ENCODE results near the gene CIT. TPM values are rescaled to one million over a fixed set of nuclear protein-coding genes. Genes with fewer than 3 reads are reported as not detected.

Gene CIT
- total and polyA plus RNA-seq, 10 of the 15 experiments (the other 5 are each of a cell fraction or from before 2014, with no cell fraction given) = 1.0 to 38.2 (median 14.9) TPM

DNA sequence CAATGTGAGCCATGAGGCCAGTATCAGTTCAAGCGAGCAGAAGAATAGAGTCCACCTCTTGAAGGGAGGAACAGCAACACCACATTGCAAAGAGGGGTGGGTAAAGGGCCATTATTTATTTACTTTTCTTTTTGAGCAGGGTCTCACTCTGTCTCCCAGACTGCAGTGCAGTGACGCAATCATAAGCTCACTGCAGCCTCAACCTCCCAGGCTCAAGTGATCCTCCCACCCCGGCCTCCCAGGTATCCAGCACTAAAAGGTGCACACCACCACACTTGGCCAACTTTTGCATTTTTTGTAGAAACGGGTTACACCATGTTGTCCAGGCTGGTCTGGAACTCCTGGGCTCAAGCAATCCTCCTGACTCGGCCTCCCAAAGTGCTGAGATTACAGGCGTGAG, 42.9 kb upstream of the CIT start:
- no peaks in the 10 kb centered on the region for H3K36me3 ChIP-seq (ENCODE audit: control insufficient read depth in 2 of 2, insufficient read depth in 2 of 2, low read length in 1 of 2)
- ATAC-seq = no peak
- POLR2A ChIA-PET = no interaction called here
- no peak for FAIRE-seq
- no peak for DNase-seq (ENCODE audit: low read depth, low spot score)
- no peak overlapping the region for H3K4me2 ChIP-seq (ENCODE audit: control insufficient read depth, insufficient read depth)
- TF ChIP-seq ETV6 (conservative IDR thresholded peaks at IDR 0.05 in 1 of 2, IDR thresholded peaks at IDR 0.05 in 1 of 2; ENCODE audit: borderline replicate concordance in 1 of 2, low read depth in 1 of 2) (no peak), BHLHE40 (IDR thresholded peaks at IDR 0.05; ENCODE audit: borderline replicate concordance in 1 of 2, low read depth in 2 of 2, low read length in 1 of 2) (no peak), CBX3 (IDR thresholded peaks at IDR 0.05; ENCODE audit: borderline replicate concordance, low read depth) (no peak)
- TF ChIP-seq, protein P1, sequence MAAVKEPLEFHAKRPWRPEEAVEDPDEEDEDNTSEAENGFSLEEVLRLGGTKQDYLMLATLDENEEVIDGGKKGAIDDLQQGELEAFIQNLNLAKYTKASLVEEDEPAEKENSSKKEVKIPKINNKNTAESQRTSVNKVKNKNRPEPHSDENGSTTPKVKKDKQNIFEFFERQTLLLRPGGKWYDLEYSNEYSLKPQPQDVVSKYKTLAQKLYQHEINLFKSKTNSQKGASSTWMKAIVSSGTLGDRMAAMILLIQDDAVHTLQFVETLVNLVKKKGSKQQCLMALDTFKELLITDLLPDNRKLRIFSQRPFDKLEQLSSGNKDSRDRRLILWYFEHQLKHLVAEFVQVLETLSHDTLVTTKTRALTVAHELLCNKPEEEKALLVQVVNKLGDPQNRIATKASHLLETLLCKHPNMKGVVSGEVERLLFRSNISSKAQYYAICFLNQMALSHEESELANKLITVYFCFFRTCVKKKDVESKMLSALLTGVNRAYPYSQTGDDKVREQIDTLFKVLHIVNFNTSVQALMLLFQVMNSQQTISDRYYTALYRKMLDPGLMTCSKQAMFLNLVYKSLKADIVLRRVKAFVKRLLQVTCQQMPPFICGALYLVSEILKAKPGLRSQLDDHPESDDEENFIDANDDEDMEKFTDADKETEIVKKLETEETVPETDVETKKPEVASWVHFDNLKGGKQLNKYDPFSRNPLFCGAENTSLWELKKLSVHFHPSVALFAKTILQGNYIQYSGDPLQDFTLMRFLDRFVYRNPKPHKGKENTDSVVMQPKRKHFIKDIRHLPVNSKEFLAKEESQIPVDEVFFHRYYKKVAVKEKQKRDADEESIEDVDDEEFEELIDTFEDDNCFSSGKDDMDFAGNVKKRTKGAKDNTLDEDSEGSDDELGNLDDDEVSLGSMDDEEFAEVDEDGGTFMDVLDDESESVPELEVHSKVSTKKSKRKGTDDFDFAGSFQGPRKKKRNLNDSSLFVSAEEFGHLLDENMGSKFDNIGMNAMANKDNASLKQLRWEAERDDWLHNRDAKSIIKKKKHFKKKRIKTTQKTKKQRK (IDR thresholded peaks at IDR 0.05; ENCODE audit: low read depth, low read length) = no peak
- SMC1A ChIA-PET (ENCODE audit: uncharacterized antibody, unreplicated experiment) = no interaction called here
- H3K9ac ChIP-seq (ENCODE audit: control insufficient read depth, insufficient read depth, low read length) = no peak overlapping the region
- H4K20me1 ChIP-seq (ENCODE audit: control insufficient read depth, insufficient read depth) = no peaks in the 10 kb centered on the region
- H3K79me2 ChIP-seq (ENCODE audit: control insufficient read depth, insufficient read depth, low read length) = no peaks in the 10 kb centered on the region
- H3K27ac ChIP-seq (ENCODE audit: control insufficient read depth, insufficient read depth) = no peak overlapping the region
- RAD21 ChIA-PET (ENCODE audit: unreplicated experiment) = no interaction called here
- CTCF ChIA-PET = no interaction called here
- no TSS peak for BruUV-seq (replicated peaks)
- H2AFZ ChIP-seq (ENCODE audit: control insufficient read depth, low read depth, low read length) = no peak overlapping the region
- no peaks in the 10 kb centered on the region; a peak in 1 of 4 replicates for H3K27me3 ChIP-seq (replicated peaks in 1 of 2; ENCODE audit: control insufficient read depth in 2 of 2, insufficient read depth in 2 of 2, low read length in 1 of 2)
- intact Hi-C loops (cut with micrococcal nuclease; ENCODE audit: unreplicated experiment) = no loop called here
- H3K4me3 ChIP-seq = no peak overlapping the region
- no peaks in the 10 kb centered on the region for H3K4me1 ChIP-seq (ENCODE audit: control insufficient read depth, insufficient read depth, low read length)
- WGBS (ENCODE audit: insufficient coverage, insufficient replicate concordance, low lambda C conversion rate, missing lambda C conversion rate) = 31% methylated on average over 6 of the region's 6 CpGs
- H3K9me3 ChIP-seq (replicated peaks; ENCODE audit: control insufficient read depth, insufficient read depth, low read length) = no peaks in the 10 kb centered on the region
- in situ Hi-C loops (cut with MboI) = no loop called here
